ENCODE data around the gene ATG7. TPM values are rescaled to one million over a fixed set of nuclear protein-coding genes. Genes with fewer than 3 reads are reported as not detected.

The ATG7 gene
- total RNA-seq, 1 donor from 2014 or later: 53.4 TPM

DNA sequence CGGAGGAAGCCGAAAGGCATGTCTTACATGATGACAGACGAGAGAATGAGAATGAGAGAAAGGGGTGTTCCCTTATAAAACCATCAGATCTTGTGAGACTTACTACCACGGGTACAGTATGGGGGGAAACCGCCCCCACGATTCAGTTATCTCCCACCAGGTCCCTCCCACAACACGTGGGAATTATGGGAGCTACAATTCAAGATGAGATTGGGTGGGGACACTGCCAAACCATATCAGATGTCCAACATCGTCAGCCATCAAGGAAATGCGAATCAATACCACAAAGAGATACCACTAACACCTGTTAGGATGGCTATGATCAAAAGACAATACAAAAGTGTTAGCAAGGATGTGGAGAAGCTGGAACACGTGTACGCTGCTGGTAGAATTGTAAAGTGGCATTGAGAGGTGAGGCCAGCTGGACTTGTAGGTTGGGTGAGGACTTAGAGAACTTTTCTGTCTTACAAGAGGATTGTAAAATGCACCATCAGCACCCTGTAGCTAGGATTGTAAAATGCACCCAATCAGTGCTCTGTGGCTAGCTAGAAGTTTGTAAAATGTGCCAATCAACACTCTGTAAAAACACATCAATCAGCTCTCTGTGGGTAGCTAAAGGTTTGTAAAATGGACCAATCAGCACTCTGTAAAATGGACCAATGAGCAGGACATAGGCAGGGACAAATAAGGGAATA, 334.0 kb downstream of the ATG7 start:
- no peak overlapping the region for H3K4me3 ChIP-seq (ENCODE audit: low read depth, low read length)
- H3K27me3 ChIP-seq (ENCODE audit: control insufficient read depth, insufficient read depth, low read length): no peaks in the 10 kb centered on the region
- TF ChIP-seq, protein P1, sequence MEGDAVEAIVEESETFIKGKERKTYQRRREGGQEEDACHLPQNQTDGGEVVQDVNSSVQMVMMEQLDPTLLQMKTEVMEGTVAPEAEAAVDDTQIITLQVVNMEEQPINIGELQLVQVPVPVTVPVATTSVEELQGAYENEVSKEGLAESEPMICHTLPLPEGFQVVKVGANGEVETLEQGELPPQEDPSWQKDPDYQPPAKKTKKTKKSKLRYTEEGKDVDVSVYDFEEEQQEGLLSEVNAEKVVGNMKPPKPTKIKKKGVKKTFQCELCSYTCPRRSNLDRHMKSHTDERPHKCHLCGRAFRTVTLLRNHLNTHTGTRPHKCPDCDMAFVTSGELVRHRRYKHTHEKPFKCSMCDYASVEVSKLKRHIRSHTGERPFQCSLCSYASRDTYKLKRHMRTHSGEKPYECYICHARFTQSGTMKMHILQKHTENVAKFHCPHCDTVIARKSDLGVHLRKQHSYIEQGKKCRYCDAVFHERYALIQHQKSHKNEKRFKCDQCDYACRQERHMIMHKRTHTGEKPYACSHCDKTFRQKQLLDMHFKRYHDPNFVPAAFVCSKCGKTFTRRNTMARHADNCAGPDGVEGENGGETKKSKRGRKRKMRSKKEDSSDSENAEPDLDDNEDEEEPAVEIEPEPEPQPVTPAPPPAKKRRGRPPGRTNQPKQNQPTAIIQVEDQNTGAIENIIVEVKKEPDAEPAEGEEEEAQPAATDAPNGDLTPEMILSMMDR (IDR thresholded peaks at IDR 0.05; ENCODE audit: insufficient read depth, low read length, severe bottlenecking): no peak
- no peaks in the 10 kb centered on the region for H3K36me3 ChIP-seq (ENCODE audit: control insufficient read depth, insufficient read depth, low read length)
- FAIRE-seq (no peak), DNase-seq (ENCODE audit: low read depth) (no peak)

DNA sequence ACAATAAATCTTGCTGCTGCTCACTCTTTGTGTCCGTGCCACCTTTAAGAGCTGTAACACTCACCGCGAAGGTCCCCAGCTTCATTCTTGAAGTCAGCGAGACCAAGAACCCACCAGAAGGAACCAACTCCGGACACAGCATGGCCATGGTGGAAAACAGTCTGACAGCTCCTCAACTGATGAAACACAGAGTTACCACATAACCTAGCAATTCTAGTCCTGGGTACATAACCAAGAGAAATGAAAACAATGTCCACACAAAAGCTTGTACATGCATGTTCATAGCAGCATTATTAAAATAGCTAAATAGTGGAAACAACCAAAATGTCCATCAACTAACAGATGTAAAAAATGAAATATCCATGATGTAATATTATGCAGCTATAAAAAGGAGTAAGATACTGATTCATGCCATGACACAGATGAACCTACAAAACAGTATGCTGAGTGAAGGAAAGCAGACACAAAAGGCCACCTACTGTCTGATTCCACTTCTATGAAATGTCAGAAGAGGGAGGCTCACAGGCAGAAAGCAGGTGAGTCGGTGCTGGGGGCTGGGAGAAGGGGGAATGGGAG, 334.8 kb downstream of the ATG7 start:
- H3K4me3 ChIP-seq (ENCODE audit: low read depth, low read length): no peak overlapping the region
- no peaks in the 10 kb centered on the region for H3K36me3 ChIP-seq (ENCODE audit: control insufficient read depth, insufficient read depth, low read length)
- DNase-seq (ENCODE audit: low read depth) (peak; percentile 71), FAIRE-seq (no peak)
- TF ChIP-seq, protein P1 (IDR thresholded peaks at IDR 0.05; ENCODE audit: insufficient read depth, low read length, severe bottlenecking): no peak
- no peaks in the 10 kb centered on the region for H3K27me3 ChIP-seq (ENCODE audit: control insufficient read depth, insufficient read depth, low read length)

Other genes starting within 250 kb of the ATG7 start
- 2.6 and 3.7 TPM in 2 replicates for gene HRH1, start 117.9 kb upstream of the ATG7 start, total RNA-seq